HCT116 (cell line): ENCODE data around the gene ZNF197. TPM values are rescaled to one million over a fixed set of nuclear protein-coding genes. Genes with fewer than 3 reads are reported as not detected.
"Not testable (repeated sequence)": the region's sequence is repeated elsewhere in the genome, so short reads cannot be mapped to it uniquely, and the experiment has no call there.

Source experiments
- ATAC-seq: fragments of 200-7000 bp; cut with Tn5 transposase; 2 replicates; pipeline ENCODE4 v1.9.1; 2020; ENCODE audit warnings: mild to moderate bottlenecking, moderate library complexity
- BruUV-seq: library from RNA; stranded (reverse); fragments of 400-500 nt; replicated peaks from 2 replicates; lab custom pipeline; 2021; lab: Mats Ljungman, UMichigan
- CTCF ChIA-PET: fragments of 300-600 bp; sonication (Branson Sonifier 250); formaldehyde crosslinking; loops from one replicate; lab custom pipeline; 2021; ENCODE audit warnings: antibody characterized with exemption; lab: Charles Lee
- POLR2A ChIA-PET: fragments of 300-600, 350-600 bp; sonication (Branson Sonifier 250); formaldehyde crosslinking; loops from one replicate; lab custom pipeline; 2021; ENCODE audit warnings: antibody characterized with exemption; lab: Charles Lee
- RAD21 ChIA-PET, 2 experiments: fragments of 300-600 bp; sonication (Branson Sonifier 250); formaldehyde crosslinking; loops; one replicate each; lab custom pipeline; 2023; ENCODE audit warnings: low total read pairs in 2 of 2; ENCODE audit not compliant: uncharacterized antibody in 2 of 2, unreplicated experiment in 2 of 2, low non-redundant PET in 1 of 2; lab: Charles Lee
- DNase-seq: peaks from one replicate; pipeline ENCODE4 v3.0.0-alpha.2; 2010; ENCODE audit warnings: low read depth, low spot score
- H2AFZ ChIP-seq: fragments of 200-600 bp; shearing (Covaris generic), sonication (generic); 2 replicates; pipeline ENCODE4 v1.6.1; 2017; ENCODE audit warnings: low read depth, mixed run types, mixed read lengths, antibody characterized with exemption, low read length; ENCODE audit not compliant: poor library complexity, severe bottlenecking
- H3K27ac ChIP-seq: 2 replicates; pipeline ENCODE4 v1.5.1; 2012; ENCODE audit warnings: low read depth, low read length
- H3K27me3 ChIP-seq: fragments of 200-600 bp; sonication (generic); 2 replicates; pipeline ENCODE4 v1.6.1; 2016; ENCODE audit warnings: mixed run types, low read length, mixed read lengths; ENCODE audit not compliant: insufficient read depth
- H3K36me3 ChIP-seq, 2 experiments: fragments of 200-500 bp in 1 of 2; fragments of 200-600 bp in 1 of 2; sonication (Bioruptor generic) in 1 of 2; sonication (generic) in 1 of 2; 2 replicates each; pipeline versions ENCODE4 v1.5.1 to v1.6.1; 2014 to 2016; ENCODE audit warnings: low read length in 2 of 2, inconsistent platforms in 1 of 2, mixed read lengths in 1 of 2, mixed run types in 1 of 2; ENCODE audit not compliant: insufficient read depth in 2 of 2, control insufficient read depth in 1 of 2
- H3K4me1 ChIP-seq, 2 experiments: fragments of 200-600 bp in 1 of 2; sonication (generic) in 1 of 2; 2 replicates each; pipeline versions ENCODE4 v1.5.1 to v1.6.1; 2012 to 2017; ENCODE audit warnings: low read length in 2 of 2, inconsistent platforms in 1 of 2, mild to moderate bottlenecking in 1 of 2, mixed read lengths in 1 of 2, mixed run types in 1 of 2, moderate library complexity in 1 of 2; ENCODE audit not compliant: insufficient read depth in 2 of 2, control insufficient read depth in 1 of 2
- H3K4me2 ChIP-seq: fragments of 200-600 bp; sonication (generic); 2 replicates; pipeline ENCODE4 v1.6.1; 2017; ENCODE audit warnings: mixed run types, low read length, mixed read lengths
- H3K4me3 ChIP-seq, 2 experiments: fragments of 200-600 bp in 1 of 2; sonication (generic) in 1 of 2; replicated peaks in 1 of 2; 2 replicates each; pipeline ENCODE4 v1.5.1; 2011 to 2016; ENCODE audit warnings: low read length in 2 of 2, control low read depth in 1 of 2, low read depth in 1 of 2, mild to moderate bottlenecking in 1 of 2, mixed read lengths in 1 of 2, mixed run types in 1 of 2
- H3K79me2 ChIP-seq: fragments of 200-600 bp; sonication (generic); 2 replicates; pipeline ENCODE4 v1.6.1; 2017; ENCODE audit warnings: mild to moderate bottlenecking, mixed run types, low read length, moderate library complexity, mixed read lengths; ENCODE audit not compliant: insufficient read depth
- H3K9ac ChIP-seq: fragments of 200-600 bp; sonication (generic); 2 replicates; pipeline ENCODE4 v1.6.1; 2016; ENCODE audit warnings: low read length, mixed read lengths
- H3K9me2 ChIP-seq: fragments of 200-600 bp; sonication (generic), shearing (Covaris generic); 2 replicates; pipeline ENCODE4 v1.6.1; 2017; ENCODE audit warnings: mixed run types, mild to moderate bottlenecking, moderate library complexity; ENCODE audit not compliant: insufficient read depth
- H3K9me3 ChIP-seq, 2 experiments: fragments of 200-500 bp in 1 of 2; fragments of 200-600 bp in 1 of 2; sonication (Bioruptor generic) in 1 of 2; sonication (generic) in 1 of 2; 2 replicates each; pipeline ENCODE4 v1.6.1; 2014 to 2017; ENCODE audit warnings: low read length in 2 of 2, mixed read lengths in 2 of 2, inconsistent platforms in 1 of 2, low read depth in 1 of 2, mild to moderate bottlenecking in 1 of 2, mixed run types in 1 of 2, moderate library complexity in 1 of 2; ENCODE audit not compliant: control insufficient read depth in 1 of 2, insufficient read depth in 1 of 2
- H4K20me1 ChIP-seq: fragments of 200-600 bp; sonication (generic), shearing (Covaris generic); 2 replicates; pipeline ENCODE4 v1.6.1; 2017; ENCODE audit warnings: mixed run types, mild to moderate bottlenecking, moderate library complexity; ENCODE audit not compliant: insufficient read depth
- CEBPB ChIP-seq: IDR thresholded peaks from 2 replicates; pipeline ENCODE4 v1.6.1; 2012; ENCODE audit warnings: low read depth
- CTCF ChIP-seq, 3 experiments: fragments of 200-600 bp in 1 of 3; sonication (generic) in 1 of 3; IDR thresholded peaks in 2 of 3; conservative IDR thresholded peaks in 1 of 3; 2 replicates each; pipeline ENCODE4 v1.5.1; 2012 to 2017; ENCODE audit warnings: low read depth in 2 of 3, low read length in 2 of 3, antibody characterized with exemption in 1 of 3, borderline replicate concordance in 1 of 3, control low read depth in 1 of 3, mild to moderate bottlenecking in 1 of 3, mixed read lengths in 1 of 3, mixed run types in 1 of 3, moderate library complexity in 1 of 3; ENCODE audit not compliant: insufficient read depth in 1 of 3
- EGR1 ChIP-seq: IDR thresholded peaks from 2 replicates; pipeline ENCODE4 v1.6.1; 2012; ENCODE audit warnings: low read depth
- ELF1 ChIP-seq: IDR thresholded peaks from 2 replicates; pipeline ENCODE4 v1.6.1; 2012; ENCODE audit warnings: low read depth, borderline replicate concordance
- EZH2 ChIP-seq: fragments of 200-600 bp; sonication (generic); IDR thresholded peaks from 2 replicates; pipeline ENCODE4 v1.6.1; 2017; ENCODE audit warnings: antibody characterized with exemption, mixed run types
- FOSL1 ChIP-seq: IDR thresholded peaks from 2 replicates; pipeline ENCODE4 v1.6.1; 2012; ENCODE audit warnings: low read depth
- JUND ChIP-seq: IDR thresholded peaks from 2 replicates; pipeline ENCODE4 v1.6.1; 2012
- MAX ChIP-seq: IDR thresholded peaks from 2 replicates; pipeline ENCODE4 v1.6.1; 2012
- POLR2A ChIP-seq: IDR thresholded peaks from 2 replicates; pipeline ENCODE4 v1.7.0; 2011; ENCODE audit warnings: borderline replicate concordance; ENCODE audit not compliant: insufficient read depth, insufficient read length; ENCODE audit errors: extremely low read depth
- POLR2AphosphoS5 ChIP-seq: IDR thresholded peaks from 2 replicates; pipeline ENCODE4 v1.6.1; 2011; ENCODE audit warnings: mild to moderate bottlenecking, low read depth, low read length, moderate library complexity
- RAD21 ChIP-seq: IDR thresholded peaks from 2 replicates; pipeline ENCODE4 v1.6.1; 2012; ENCODE audit warnings: low read depth, mild to moderate bottlenecking
- SIN3A ChIP-seq: IDR thresholded peaks from 2 replicates; pipeline ENCODE4 v1.6.1; 2012; ENCODE audit warnings: low read depth
- SRF ChIP-seq: IDR thresholded peaks from 2 replicates; pipeline ENCODE4 v1.6.1; 2012; ENCODE audit warnings: low read depth
- TCF7L2 ChIP-seq: IDR thresholded peaks from 2 replicates; pipeline ENCODE4 v1.7.0; 2011; ENCODE audit warnings: borderline replicate concordance, inconsistent platforms; ENCODE audit not compliant: insufficient read depth, insufficient read length; ENCODE audit errors: extremely low read depth
- YY1 ChIP-seq: IDR thresholded peaks from 2 replicates; pipeline ENCODE4 v1.6.1; 2011; ENCODE audit warnings: low read length, low read depth, moderate library complexity, mild to moderate bottlenecking; ENCODE audit not compliant: insufficient replicate concordance; ENCODE audit errors: extremely low read depth
- ZFX ChIP-seq: fragments of 450-650 bp; IDR thresholded peaks from 2 replicates; pipeline ENCODE4 v1.6.1; 2017
- ZNF274 ChIP-seq: fragments of 200-500 bp; sonication (Bioruptor generic); IDR thresholded peaks from 2 replicates; pipeline ENCODE4 v1.6.1; 2014; ENCODE audit warnings: mild to moderate bottlenecking, low read depth, low read length, inconsistent platforms
- intact Hi-C: fragments of 100-400 bp; cut with micrococcal nuclease; formaldehyde crosslinking; loops from 2 replicates; pipeline ENCODE4 v1.10.0; 2022
- total RNA-seq: library from RNA; stranded (reverse); gene quantifications from one replicate; pipeline ENCODE4 v1.2.1, GENCODE V29; 2021; ENCODE audit not compliant: unreplicated experiment
- TF ChIP-seq, protein P1 (sequence below): IDR thresholded peaks from 2 replicates; pipeline ENCODE4 v1.6.1; 2011; ENCODE audit warnings: mild to moderate bottlenecking, low read length, moderate library complexity; ENCODE audit not compliant: insufficient replicate concordance; ENCODE audit errors: extremely low read depth

Gene ZNF197
- total RNA-seq, 1 experiment from 2014 or later: 16.5 TPM

DNA sequence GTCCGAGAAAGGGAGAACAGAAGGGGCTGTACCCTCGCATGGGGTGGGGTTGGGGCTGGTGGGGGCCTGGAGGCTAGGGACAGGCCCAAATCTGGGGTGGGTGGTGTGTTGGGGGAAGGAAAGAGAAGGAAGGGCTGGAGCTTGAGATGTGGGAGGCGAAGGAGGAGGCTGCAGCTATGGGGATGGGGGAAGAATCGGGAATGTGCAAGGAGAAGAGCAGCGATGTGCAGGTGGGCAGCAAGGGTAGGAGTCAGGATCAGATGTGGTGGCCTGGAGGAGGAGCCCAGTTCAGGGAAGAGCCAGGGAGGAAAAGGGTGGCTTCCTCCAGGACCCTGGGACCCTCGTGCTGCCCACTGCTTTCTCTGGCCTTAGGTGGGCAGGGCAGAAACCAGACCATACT, 44.9 kb downstream of the ZNF197 start:
- TF ChIP-seq JUND (no peak), EZH2 (no peak), ELF1 (no peak), EGR1 (no peak), RAD21 (no peak), ZNF274 (no peak), YY1 (no peak), POLR2AphosphoS5 (no peak), MAX (no peak), TCF7L2 (no peak), SIN3A (no peak), FOSL1 (no peak), POLR2A (no peak), SRF (no peak), CTCF (IDR thresholded peaks at IDR 0.05 in 2 of 3, conservative IDR thresholded peaks at IDR 0.05 in 1 of 3; ENCODE audit: borderline replicate concordance in 1 of 3, insufficient read depth in 1 of 3, low read depth in 2 of 3, low read length in 2 of 3) (no peak), CEBPB (no peak), ZFX (no peak)
- TF ChIP-seq, protein P1, sequence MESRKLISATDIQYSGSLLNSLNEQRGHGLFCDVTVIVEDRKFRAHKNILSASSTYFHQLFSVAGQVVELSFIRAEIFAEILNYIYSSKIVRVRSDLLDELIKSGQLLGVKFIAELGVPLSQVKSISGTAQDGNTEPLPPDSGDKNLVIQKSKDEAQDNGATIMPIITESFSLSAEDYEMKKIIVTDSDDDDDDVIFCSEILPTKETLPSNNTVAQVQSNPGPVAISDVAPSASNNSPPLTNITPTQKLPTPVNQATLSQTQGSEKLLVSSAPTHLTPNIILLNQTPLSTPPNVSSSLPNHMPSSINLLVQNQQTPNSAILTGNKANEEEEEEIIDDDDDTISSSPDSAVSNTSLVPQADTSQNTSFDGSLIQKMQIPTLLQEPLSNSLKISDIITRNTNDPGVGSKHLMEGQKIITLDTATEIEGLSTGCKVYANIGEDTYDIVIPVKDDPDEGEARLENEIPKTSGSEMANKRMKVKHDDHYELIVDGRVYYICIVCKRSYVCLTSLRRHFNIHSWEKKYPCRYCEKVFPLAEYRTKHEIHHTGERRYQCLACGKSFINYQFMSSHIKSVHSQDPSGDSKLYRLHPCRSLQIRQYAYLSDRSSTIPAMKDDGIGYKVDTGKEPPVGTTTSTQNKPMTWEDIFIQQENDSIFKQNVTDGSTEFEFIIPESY: no peak
- ChIA-PET RAD21 (no interaction called here), POLR2A (no interaction called here), CTCF (no interaction called here)
- no TSS peak for BruUV-seq
- intact Hi-C loops: no loop called here
- no peak overlapping the region for H3K4me2 ChIP-seq
- no peak overlapping the region for H3K4me3 ChIP-seq
- no peaks in the 10 kb centered on the region for H3K27me3 ChIP-seq
- DNase-seq (no peak), ATAC-seq (no peak; the same call in 1 of the 2 replicates)
- H3K27ac ChIP-seq: no peak overlapping the region
- no peaks in the 10 kb centered on the region for H3K4me1 ChIP-seq
- no peaks in the 10 kb centered on the region for H3K79me2 ChIP-seq
- peaks cover 0 to 7% of the 10 kb centered on the region in 2 experiments; a peak in 1 of 4 replicates for H3K9me3 ChIP-seq
- H3K9ac ChIP-seq: no peak overlapping the region
- H4K20me1 ChIP-seq: no peaks in the 10 kb centered on the region
- no peaks in the 10 kb centered on the region for H3K36me3 ChIP-seq
- H2AFZ ChIP-seq: no peak overlapping the region
- no peaks in the 10 kb centered on the region for H3K9me2 ChIP-seq

- H3K9me2 ChIP-seq, DNase-seq, H4K20me1 ChIP-seq, H3K27me3 ChIP-seq, ATAC-seq, POLR2A ChIA-PET, H3K9me3 ChIP-seq, CTCF ChIA-PET, H3K4me1 ChIP-seq, H3K4me3 ChIP-seq, H3K4me2 ChIP-seq, H3K9ac ChIP-seq, H3K79me2 ChIP-seq, H3K36me3 ChIP-seq, intact Hi-C loops, H2AFZ ChIP-seq, BruUV-seq, RAD21 ChIA-PET, H3K27ac ChIP-seq: not testable (repeated sequence)
Observed at GRCh38 chr3:44673466-44673865, 48.6 kb downstream of the ZNF197 start.
